Loucy (cell line): ENCODE results near the gene NAALADL2.

Source experiments
- CTCF ChIP-seq: fragments of 200-600 bp; sonication (generic); conservative IDR thresholded peaks from 2 replicates; pipeline ENCODE4 v1.5.1; 2014; ENCODE audit warnings: mild to moderate bottlenecking, antibody characterized with exemption, low read length
- EZH2phosphoT487 ChIP-seq: fragments of 200-600 bp; IDR thresholded peaks from 2 replicates; pipeline ENCODE4 v1.6.1; 2018; ENCODE audit warnings: antibody characterized with exemption, mild to moderate bottlenecking, moderate library complexity, borderline replicate concordance

- TF ChIP-seq CTCF (no peak), EZH2phosphoT487 (no peak)
Observed at GRCh38 chr3:174854987-174855386, 4.1 kb upstream of the NAALADL2 start.
